ENCODE results near the gene COL23A1.

Gene COL23A1

DNA sequence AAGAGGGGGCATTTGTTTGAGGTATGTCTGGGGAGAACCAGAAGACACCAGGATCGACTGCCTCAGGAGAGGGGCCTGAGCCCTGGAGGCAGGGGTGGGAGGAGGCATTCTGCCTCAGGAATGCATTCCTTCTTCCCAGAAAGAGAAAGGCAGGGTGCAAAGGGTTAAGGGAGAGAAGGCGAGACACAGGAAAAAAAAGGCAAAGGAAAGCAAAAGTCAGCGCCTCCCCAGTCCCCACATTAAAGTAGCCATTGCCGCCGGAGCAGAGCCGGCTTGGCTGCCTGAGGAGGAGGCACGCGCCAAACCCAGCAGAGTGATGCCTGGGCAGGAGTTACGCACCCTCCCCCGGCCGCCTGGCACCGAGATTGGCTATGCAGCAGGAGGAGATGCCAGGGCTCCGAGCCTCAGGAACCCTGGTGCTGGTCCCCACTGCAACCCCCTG, 233.7 kb downstream of the COL23A1 start:
- H3K4me3 ChIP-seq (replicated peaks; ENCODE audit: low read depth, low read length): no peak overlapping the region
- TF ChIP-seq, protein P1, sequence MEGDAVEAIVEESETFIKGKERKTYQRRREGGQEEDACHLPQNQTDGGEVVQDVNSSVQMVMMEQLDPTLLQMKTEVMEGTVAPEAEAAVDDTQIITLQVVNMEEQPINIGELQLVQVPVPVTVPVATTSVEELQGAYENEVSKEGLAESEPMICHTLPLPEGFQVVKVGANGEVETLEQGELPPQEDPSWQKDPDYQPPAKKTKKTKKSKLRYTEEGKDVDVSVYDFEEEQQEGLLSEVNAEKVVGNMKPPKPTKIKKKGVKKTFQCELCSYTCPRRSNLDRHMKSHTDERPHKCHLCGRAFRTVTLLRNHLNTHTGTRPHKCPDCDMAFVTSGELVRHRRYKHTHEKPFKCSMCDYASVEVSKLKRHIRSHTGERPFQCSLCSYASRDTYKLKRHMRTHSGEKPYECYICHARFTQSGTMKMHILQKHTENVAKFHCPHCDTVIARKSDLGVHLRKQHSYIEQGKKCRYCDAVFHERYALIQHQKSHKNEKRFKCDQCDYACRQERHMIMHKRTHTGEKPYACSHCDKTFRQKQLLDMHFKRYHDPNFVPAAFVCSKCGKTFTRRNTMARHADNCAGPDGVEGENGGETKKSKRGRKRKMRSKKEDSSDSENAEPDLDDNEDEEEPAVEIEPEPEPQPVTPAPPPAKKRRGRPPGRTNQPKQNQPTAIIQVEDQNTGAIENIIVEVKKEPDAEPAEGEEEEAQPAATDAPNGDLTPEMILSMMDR (IDR thresholded peaks at IDR 0.05; ENCODE audit: low read depth, low read length, missing control alignments): no peak
- no peak for DNase-seq (ENCODE audit: extremely low read depth, low read depth)

DNA sequence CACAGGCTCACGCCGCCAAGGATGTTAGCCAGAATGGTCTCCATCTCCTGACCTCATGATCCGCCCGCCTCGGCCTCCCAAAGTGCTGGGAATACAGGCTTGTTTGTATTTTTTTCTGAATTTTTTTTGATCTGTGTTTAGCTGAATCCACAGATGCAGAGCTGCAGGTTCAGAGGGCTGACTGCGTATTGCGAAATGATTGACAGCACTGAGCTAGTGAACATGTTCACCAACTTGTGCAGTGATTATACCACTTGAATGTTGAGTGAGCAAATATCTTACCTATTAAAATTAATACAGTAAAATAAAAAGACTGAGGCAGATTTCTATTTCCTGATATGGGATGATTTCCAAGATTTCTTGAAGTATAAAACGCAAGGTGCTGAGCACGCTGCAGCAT, 234.5 kb downstream of the COL23A1 start:
- H3K4me3 ChIP-seq (replicated peaks; ENCODE audit: low read depth, low read length): no peak overlapping the region
- TF ChIP-seq, protein P1 (IDR thresholded peaks at IDR 0.05; ENCODE audit: low read depth, low read length, missing control alignments): no peak
- DNase-seq (ENCODE audit: extremely low read depth, low read depth): no peak

DNA sequence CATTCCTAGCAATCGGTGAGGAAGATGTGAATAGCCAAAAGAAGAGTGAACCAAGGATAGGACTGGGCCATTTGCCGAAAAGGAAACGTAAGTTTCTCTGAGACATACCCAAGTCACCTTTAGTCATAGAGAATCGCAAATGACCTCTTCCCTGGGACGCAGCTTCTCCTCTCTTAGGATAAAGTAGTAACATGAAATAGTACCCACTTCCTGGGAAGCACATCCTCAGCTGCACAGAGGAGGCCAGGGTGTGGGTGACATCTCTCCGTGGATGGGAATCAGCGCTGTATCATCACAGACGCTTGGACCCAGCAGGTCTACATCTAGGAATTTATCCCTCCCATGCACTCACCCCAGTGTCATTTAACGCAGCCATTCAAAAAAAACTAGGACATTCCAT, 236.7 kb downstream of the COL23A1 start:
- H3K4me3 ChIP-seq (replicated peaks; ENCODE audit: low read depth, low read length): no peak overlapping the region
- TF ChIP-seq, protein P1 (IDR thresholded peaks at IDR 0.05; ENCODE audit: low read depth, low read length, missing control alignments): no peak
- DNase-seq (ENCODE audit: extremely low read depth, low read depth): no peak

DNA sequence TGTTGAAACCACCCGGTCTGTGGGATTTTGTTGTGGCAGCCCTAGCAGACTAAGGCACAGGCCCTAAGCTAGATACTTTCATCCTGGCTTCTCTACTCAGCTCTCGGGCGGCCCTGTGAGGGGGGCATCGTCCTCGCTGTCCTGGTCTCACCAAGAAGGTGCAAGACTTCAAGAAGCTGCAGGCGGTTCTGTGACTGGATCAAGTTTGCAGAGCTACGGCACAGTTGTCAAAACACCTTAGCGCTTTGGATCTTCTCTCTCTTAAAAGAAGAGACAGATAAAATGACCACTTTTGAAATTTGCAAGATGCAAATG, 238.2 kb downstream of the COL23A1 start:
- no peak for DNase-seq (ENCODE audit: extremely low read depth, low read depth)
- TF ChIP-seq, protein P1 (IDR thresholded peaks at IDR 0.05; ENCODE audit: low read depth, low read length, missing control alignments): no peak
- no peak overlapping the region for H3K4me3 ChIP-seq (replicated peaks; ENCODE audit: low read depth, low read length)

DNA sequence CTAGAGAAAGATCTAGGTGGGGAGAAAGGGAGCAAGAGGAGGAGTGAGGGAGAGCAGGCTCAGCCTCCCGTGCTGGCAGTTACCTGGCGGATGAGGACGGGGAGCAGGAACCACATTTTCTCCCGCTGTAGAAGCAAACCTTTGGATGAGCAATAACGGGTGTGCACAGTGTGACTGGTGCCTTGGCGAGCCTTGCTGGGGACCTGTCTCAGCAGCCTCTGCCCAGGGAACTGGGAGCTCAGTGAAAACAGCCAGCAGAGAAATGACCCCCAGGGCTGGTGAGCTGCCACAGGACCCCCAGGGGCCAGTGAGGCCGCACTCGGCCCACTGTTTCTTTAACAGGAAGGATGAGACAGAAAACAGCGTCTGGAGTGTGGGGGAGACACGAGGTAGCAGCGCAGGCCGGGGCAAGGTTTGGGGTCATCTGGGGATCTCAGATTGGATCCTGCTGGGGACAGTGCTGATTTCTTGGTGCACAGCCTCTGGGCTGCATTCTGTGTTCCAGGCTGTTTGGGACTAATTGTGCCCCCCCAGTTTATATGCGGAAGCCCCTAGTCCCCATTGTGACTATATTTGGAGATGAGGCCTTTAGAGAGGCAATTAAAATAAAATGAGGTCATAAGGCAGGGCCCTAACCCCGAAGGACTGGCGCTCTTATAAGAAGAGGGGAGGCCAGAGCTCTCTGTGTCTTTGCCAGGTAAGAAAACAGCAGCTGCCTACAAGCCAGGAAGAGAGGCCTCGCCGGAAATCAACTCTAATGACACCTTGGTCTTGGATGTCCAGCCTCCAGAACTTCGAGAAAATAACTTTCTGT, 238.8 kb downstream of the COL23A1 start:
- TF ChIP-seq, protein P1 (IDR thresholded peaks at IDR 0.05; ENCODE audit: low read depth, low read length, missing control alignments): no peak
- H3K4me3 ChIP-seq (replicated peaks; ENCODE audit: low read depth, low read length): no peak overlapping the region
- DNase-seq (ENCODE audit: extremely low read depth, low read depth): no peak

DNA sequence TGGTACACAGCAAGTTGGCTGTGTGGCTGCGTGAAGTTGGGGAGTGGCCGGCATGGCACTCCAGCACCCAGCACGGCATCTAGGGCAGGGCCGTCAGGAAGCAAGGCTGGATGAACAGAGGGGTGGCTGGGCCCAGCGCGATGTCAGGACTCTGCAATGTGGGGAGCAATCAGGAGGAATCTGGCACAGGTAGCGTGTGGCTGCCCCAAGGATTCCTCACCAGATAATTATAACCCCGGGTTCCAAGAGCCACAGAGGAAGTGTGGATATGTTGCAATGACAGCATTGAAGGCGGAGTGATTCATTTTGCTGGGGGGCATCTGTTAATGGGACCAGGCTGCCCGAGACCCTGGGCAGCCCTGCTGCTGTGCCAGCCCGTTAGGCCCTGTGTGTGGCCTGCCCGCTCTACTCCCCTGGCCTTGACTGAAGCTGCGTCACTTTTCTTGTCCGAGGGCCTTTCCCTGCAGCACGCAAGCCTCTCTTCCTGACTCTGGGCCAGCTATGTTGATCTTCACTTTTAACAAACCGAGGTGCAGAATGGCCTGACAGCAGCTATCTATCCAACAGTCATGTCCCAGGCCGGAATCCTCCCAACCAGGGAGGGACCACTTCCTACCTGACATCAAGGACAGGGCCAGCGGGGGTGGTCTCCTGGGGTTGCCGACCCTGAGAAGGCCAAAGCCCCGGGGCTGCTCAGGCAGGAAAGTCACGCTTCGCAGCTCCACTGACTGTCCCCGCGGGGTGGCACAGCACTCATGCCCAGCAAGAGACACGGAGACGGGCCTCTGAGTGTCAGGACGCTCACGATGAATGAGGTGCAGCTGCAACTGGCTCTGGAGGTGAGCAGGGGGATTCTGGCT, 239.6 kb downstream of the COL23A1 start:
- no peak overlapping the region for H3K4me3 ChIP-seq (replicated peaks; ENCODE audit: low read depth, low read length)
- TF ChIP-seq, protein P1 (IDR thresholded peaks at IDR 0.05; ENCODE audit: low read depth, low read length, missing control alignments): no peak
- no peak for DNase-seq (ENCODE audit: extremely low read depth, low read depth)
